ENCODE measurements around the gene CECR2.

GRCh38 chr22:17434856-17435255 lies 65.6 kb downstream of the CECR2 start:
- TF ChIP-seq CTCF (IDR thresholded peaks at IDR 0.05; ENCODE audit: borderline replicate concordance, extremely low read depth, low read length, poor library complexity, severe bottlenecking) (no peak), EZH2 (IDR thresholded peaks at IDR 0.05; ENCODE audit: borderline replicate concordance, low read depth, low read length, severe bottlenecking) (no peak)
